ENCODE results near the gene ANAPC10.

DNA sequence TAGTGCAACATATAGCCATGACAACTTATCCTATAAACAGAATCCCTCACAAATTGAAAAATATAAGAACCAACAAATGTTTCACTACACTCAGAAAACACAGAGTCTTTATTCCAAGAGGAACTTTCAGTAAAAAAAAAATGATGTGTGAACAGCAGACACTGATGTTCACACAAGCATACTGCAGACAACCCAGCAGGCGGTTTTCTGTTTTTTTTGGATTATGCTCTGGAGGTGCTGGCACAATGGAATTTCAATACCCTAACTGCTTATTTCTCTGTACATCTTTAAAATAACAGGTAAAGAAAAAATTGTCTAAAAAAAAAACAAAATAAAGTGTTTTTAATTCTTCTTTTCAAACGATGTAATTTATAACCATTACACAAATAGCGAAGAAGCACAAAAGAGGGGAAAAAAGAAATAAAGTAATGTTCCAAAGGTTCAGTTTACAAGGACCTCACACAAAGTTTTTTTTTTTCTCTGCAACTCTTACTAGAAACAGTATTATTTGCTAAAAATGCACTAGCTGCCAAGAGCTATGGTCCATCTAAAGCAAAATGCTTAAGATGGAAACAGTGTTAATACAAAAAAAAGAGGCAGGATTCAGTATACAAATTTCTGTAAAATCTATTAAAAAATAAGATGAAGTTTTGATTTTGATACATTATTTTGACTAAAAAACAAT is 55.3 kb downstream of the ANAPC10 start:
- TF ChIP-seq POLR2A (IDR thresholded peaks at IDR 0.05; ENCODE audit: low read length) (no peak), GATA1 (IDR thresholded peaks at IDR 0.05; ENCODE audit: low read depth, low read length) (no peak)

All from erythroblast (primary cell).